T-helper 1 cell treated with Interleukin-12 subunit alpha and Interleukin-12 subunit beta and Interleukin-4 antibody, amounts not matched to agents 30 ng/mL and 1 ng/mL, for 36 hours (primary cell): ENCODE results near the gene TTYH2. TPM values are rescaled to one million over a fixed set of nuclear protein-coding genes. Genes with fewer than 3 reads are reported as not detected.
"Not testable (repeated sequence)": the region's sequence is repeated elsewhere in the genome, so short reads cannot be mapped to it uniquely, and the experiment has no call there.

Experiments used
- intact Hi-C: fragments of 100-400 bp; cut with micrococcal nuclease; formaldehyde crosslinking; loops from one replicate; pipeline ENCODE4 v1.15.1; 2024
- total RNA-seq: library from RNA; stranded (reverse); gene quantifications from 2 replicates; pipeline ENCODE4 v1.2.3, GENCODE V29; 2022

TTYH2 gene, protein sequence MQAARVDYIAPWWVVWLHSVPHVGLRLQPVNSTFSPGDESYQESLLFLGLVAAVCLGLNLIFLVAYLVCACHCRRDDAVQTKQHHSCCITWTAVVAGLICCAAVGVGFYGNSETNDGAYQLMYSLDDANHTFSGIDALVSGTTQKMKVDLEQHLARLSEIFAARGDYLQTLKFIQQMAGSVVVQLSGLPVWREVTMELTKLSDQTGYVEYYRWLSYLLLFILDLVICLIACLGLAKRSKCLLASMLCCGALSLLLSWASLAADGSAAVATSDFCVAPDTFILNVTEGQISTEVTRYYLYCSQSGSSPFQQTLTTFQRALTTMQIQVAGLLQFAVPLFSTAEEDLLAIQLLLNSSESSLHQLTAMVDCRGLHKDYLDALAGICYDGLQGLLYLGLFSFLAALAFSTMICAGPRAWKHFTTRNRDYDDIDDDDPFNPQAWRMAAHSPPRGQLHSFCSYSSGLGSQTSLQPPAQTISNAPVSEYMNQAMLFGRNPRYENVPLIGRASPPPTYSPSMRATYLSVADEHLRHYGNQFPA
- 9.2 and 11.0 TPM in 2 replicates for total RNA-seq

DNA sequence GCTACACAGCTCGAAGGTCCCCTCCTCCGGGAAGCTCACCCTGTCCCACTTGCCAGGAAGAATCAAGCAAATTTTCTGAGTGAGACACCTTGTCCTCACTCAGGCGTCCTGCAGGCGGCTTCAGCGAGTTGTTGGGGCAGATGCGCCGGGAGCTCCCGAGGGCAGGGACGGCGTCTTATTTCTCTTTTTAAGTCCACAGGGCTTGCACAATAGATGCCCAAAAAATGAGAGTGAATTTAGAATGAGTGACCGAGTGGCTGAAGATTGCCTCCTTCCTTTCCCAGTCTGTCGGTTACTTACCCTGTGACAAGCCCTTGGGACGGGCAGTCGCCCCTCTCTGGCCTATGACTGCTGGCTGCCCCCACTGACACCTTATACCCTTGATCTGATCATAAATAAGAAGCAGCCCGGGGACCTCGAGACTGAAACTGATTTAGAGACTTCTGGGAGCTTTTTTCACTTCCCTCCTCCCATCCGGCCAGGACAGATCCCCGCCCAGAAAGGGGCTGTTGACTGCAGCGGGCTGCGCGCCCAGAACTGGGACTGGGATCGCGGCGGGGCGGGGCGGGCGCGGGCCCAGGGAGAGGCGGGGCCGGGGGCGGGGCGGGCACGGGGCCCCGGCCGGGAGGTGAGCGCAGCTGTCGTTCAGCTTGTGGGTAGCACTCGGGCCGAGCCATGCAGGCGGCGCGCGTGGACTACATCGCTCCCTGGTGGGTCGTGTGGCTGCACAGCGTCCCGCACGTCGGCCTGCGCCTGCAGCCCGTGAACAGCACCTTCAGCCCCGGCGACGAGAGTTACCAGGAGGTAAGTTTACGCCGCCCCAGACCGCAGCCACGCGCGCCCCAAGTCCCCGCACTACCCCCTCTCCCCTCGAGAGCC, at the start of gene TTYH2:
Gene TTYH2 (plus strand): TSS at position 659 of the 879 bp plus-strand sequence. CDS start 17 bp downstream, at position 676.
- intact Hi-C loops, result loop anchor here (1.0 to 5.0 kb wide), 5 partner anchors 10 to 659 kb away; partner anchors contain the start of genes FDXR, GPR142 and RPL38

DNA sequence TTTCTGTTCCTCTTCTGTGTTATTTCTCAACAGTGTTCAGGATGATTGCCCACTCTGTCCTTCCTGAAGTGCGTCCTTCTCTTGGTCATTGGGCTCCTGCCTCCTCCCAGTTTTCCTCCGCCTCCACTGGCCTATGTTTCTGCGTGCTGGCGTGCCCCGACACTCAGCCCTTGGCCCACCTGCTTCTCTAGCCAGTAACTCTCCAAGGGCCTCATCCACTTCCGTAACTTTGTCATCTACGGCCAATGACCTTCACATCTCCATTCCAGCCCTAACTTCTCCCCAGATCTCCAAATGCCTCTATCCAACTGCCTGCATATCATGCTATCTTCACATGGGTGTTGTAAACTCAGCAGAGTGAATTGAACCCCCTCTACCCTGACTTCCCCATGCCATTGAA, 49.5 kb upstream of the TTYH2 start:
- intact Hi-C loops, result no loop called here

DNA sequence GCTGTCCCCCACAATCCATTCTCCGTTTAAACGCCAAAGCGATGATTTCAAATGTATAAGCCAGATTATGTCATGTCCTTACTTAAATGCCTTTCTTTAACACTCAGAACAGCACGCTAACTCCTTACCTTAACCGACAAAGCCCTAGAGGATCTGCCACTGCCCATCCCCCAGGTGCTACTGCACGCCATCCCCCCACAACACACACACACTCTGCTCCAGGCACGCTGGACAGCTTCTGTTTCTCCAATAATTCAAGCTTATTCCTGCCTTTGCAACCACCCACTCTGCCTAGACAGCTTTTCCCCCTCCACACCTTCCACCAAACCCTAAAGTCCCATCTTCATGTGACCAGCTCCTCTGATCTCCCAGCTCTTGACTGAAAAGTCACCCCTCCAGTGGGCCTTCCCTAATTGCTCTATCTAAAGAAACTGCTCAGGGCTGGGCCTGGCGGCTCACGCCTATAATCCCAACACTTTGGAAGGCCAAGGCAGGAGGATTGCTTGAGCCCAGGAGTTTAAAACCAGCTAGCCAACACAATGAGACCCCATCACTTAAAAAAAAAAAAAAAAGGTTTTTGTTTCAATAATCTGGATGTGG, 48.8 kb upstream of the TTYH2 start:
- intact Hi-C loops, result no loop called here

DNA sequence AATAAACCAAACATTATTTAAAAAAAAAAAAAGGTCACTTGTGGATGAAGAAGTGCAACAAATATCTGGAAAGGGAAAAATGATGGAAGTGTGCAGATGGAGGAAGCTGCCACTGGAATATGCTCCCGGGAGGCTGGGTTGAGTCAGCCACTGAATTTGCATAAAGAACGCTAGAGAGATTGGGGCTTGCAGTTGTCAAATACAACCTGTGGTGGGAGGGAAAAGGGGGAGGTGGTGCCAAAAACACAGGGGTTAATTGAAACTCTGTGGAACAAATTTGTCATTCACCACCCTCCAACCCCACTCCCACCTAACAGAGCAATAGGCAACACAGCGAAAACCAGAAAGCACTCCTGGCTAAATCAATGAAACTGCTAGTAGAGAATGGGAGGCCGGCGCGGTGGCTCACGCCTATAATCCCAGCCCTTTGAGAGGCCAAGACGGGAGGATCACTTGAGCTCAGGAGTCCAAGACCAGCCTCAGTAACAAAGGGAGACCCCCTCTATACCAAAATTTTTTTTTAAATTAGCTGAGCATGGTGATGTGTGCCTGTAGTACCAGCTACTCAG, 47.5 kb upstream of the TTYH2 start:
- intact Hi-C loops, result no loop called here

DNA sequence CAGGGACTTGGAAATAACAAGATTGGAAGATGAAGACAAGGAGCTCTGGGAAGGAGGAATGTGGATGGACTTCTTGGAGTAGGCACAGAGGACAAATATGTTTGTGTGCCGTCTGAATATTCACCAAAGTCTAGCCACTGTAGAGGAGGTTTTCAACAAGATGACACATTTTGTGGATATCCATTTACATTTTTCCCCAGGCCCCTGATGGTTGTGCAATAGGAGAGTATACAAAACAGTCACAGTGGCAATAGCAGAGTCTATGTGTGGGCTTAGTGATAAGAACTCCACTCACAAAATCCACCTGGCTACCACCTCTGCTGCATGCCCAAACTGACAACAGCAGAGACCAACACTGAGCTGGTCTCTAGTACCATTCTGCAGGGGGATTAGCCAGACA, 42.4 kb upstream of the TTYH2 start:
- intact Hi-C loops, result no loop called here

DNA sequence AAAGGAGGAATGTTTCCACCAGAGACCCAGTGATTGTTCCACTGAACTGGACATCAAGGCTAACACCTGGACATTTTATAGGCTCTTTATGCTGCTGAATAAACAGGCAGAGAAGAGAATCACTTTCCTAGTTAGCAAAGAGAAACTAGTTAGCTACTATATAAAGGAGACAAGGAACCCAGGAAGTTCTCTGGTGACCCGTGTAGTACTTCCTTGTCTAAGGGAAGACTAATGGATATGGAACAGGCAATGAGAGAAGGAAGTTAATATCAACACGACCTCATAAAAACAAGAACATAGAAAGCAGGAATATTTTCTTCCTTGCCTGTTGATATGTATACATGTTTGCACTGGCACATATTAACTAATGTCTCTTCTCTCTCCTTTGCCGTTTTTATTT, 40.7 kb upstream of the TTYH2 start:
- intact Hi-C loops, result no loop called here

DNA sequence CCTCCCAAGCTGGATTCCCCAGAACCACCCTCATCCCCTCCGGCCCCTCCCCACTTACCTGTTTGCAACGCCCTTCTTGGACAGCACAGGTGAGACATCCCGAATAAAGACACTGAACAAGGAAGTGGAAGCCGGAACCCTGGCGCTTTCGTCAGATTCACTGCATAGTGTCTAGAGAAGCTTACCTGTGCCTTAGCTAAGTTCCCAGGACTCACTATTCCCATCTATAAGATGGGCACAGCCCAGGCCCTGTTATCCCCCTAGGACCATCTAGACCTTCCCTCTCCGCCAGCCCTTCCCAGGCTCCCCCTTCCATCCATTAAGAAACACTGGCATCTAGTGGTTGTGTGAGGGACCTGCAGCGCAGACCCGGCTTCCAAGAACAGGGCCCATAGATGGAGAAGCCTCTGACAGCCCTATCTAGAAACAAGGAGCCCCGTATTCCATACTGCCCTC, 36.8 kb upstream of the TTYH2 start:
- intact Hi-C loops, result loop anchor here (1.0 to 2.0 kb wide), 3 partner anchors 86 to 922 kb away; no protein-coding TSS in a partner anchor

DNA sequence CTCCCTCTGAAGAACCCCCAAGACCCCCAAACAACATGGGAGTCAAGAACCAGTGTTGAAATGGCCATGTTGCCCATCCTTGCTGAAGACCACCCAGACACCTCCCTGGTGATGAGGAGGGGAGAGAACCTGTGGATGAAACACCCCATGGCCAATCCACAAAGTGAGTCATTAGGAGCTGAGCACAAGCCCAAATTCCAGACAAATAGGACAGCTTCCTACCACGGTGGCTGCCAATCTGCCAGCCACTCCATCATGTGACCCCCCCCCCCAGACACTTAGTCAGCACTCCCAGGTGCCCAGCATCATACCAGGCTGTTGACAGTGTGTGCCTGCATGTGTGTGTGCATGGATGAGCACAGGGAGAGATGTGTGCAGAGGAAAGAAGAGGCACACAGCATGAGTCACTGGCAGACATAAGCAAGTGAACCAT, 36.3 kb upstream of the TTYH2 start:
- intact Hi-C loops, result loop anchor here (2.0 kb wide), 1 partner anchor 922 kb away; no protein-coding TSS in a partner anchor

DNA sequence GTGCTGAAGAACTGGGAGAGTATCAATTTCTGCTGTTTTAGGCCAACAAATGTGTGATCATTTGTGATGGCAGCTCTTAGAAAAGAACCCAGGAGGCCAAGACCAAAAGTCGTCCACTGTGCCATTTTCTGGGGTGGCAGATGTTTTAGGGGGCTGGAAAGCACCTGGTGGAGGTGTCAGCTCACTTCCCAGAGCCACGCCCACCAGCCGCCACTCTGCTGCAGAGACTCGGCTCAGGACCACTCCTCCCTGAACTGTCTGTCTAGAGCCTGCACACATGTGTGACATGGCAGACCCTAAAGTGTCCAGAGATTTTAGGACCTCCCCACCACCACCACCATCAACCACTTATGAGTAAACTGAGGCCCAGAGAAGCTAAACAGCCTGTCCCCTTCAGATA, 33.8 kb upstream of the TTYH2 start:
- intact Hi-C loops, result no loop called here

DNA sequence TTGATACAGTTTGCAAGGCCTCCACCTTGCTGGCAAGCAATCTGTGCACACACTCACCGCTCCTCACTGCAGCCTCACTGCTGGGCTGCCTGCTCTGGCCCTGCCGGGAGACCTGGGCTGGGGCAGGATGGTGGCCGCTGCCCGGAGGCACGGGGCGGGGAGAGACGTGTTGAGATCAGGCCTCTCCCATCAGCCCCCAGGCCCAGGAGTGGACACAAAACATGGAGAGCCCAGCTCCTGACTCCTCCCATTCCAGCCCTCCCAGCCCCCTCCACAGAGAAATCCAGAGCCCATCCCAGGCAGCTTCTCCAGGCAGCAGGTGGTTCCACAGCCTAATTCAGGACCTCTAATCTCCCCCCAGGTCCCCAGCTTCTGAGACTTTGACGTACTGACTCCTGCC, 33.0 kb upstream of the TTYH2 start:
- intact Hi-C loops, result no loop called here

DNA sequence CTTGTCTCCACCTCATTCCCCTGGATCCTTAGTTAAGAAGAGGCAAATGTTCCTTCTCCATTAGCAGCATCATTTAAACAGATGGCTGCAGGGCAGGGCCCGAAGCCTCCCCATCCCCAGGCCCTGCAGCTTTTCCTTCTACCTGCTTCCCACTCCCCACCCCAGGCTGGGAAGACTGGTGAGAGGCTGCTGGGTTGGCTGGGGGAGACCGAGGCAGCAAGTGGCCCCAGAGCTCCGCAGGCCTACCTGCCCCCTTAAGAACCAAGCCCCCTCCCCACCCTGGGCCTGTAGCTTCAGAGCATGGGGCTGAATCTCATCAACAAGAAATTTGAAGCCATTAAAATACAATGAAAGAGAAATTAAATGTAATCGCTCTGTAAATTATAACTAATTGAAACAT, 32.0 kb upstream of the TTYH2 start:
- intact Hi-C loops, result no loop called here

DNA sequence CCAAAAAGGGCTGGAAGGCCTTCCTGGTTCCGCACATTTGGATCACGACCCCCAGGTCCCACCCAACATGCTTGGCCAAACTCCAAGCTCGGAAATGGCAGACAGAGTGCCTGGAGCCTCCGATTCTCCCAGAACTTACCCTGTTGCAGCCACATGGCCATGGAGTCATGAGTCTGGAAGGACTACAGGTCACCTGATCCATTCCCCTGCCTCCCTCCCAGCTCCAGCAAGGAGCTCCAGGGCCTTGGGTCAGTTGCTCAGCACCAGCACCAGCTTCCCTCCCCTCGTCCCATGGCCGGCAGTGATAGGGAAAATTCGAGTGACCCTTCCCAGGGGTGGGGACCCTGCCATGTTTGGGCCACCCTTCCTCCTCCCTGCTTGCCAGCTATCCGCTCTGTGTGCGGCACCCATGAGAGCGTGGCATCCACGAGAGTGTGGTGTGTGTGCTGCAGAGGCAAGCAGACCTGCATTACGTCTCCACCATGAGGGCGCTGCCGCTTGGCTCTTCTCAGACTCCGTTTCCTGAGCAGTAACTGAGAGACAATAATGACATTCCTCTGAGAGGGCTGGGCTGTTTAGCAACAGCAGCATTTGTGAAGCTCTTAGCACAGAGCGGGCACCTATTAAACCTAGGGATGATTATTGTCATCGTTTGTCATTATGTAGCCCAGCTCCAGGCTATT, 31.2 kb upstream of the TTYH2 start:
- intact Hi-C loops, result no loop called here

DNA sequence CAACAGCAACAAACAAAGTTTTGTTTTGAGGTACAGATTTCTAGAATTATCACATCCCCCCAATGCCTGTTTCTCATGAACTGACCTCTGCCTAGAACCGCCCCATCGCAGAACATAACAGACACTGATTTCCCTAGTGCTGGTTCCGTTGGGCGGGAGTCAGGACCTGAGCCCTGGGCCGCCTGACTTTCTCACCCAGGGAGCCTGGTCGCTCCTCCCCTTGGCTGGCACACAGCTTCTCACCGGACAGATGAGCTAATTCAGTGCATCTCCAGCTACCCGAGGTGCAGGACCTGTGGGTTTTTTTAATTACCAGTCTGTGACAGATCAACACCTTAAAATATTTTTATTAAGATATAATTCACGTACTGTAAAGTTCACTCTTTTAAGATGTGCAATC, 30.0 kb upstream of the TTYH2 start:
- intact Hi-C loops, result no loop called here

DNA sequence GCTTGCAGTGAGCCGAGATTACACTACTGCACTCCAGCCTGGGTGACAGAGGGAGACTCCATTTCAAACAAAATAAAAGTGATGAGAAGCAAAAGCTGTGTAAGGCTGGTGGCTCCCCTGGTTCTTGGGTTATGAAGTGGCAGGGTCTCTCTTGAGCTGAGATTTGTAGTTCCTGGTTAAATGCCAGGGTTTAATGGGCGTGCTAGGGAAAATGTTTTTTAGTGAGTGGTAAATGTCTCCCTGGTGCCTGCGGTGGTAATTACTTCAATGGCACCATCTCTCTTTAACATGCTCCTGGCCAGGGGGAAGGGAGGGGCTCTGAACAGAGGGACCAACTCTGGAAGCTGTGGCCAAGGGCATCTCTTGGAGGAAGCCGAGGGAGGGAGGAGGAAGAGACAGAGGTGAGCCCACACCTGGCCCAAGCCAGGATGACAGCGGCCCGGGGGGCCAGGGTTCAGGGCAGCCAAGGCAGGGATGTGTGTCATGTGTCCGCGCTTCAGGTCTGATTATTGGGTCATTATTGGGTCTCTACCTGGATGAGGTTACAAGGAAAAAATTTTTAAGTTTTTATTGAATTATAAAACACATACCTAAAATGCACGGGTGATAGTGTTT, 27.7 kb upstream of the TTYH2 start:
- intact Hi-C loops, result no loop called here

DNA sequence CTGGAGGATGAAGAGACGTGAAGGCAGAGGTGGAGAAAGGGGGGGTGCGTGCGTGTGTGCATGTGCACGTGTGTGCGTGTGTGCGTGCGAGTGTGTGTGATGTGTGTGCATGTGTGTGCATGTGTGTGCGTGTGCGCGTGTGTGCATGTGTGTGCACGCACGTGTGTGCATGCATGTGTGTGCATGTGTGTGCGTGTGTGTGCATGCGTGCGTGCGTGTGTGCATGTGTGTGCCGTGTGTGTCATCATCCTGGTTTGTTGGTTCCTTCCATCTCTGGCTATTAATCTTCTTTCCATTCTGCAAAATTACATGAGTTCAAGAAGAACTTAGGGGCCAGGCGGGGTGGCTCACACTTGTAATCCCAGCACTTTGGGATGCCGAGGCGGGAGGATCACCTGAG, 26.9 kb upstream of the TTYH2 start:
- intact Hi-C loops, result no loop called here

DNA sequence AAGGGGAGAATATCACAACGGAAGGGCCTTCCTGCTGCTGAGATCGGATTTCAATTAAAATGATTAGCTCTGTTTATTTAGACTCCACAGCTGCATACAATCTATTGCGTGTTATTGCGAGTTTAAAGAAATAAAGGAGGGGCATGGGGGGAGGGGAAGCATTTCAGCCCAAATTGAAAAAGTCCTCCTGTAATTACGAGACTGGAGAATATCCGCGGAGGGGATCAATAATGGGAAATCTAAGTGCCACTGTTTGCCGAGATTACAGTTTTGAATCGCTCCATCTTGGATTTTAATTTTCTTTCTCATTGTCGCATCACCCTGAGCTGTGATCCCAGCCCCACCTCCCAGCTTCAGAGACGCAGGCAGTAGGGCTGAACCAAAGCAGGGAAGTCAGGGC, 25.6 kb upstream of the TTYH2 start:
- intact Hi-C loops, result no loop called here

DNA sequence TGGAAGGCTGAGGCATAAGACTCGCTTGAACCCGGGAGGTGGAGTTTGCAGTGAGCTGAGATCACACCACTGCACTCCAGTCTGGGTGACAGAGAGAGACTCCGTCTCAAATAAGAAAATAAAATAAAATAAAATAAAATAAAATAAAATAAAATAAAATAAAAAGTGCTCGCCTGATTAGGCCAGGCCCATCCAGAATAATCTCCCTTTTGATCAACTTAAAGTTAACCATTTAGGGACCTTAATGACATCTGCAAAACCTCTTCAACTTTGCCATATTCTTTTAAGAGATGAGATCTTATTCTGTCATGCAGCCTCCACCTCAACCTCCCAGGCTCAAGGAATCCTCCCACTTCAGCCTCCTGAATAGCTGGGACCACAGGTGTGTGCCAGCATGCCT, 24.7 kb upstream of the TTYH2 start:
- intact Hi-C loops, result not testable (repeated sequence)

DNA sequence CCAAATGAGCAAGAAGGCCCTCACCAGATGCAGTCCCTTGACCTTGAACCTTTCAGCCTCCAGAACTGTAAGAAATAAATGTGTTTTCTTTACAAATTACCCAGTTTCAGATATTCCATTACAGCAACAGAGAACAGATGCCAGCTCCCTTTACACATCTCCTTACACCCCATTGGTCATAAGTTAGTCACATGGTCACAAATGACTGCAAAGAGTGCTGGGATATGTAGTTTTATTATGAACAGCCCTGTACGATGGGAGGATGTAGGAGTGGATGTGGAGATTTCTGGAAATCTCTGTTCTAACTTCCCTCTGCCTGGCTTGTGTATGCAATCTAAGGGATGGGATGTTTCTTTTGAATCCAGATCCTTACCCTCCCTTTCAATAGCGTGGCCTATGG, 23.2 kb upstream of the TTYH2 start:
- intact Hi-C loops, result loop anchor here (1.0 kb wide), 1 partner anchor 13 kb away; the partner anchor contains the start of gene RPL38

DNA sequence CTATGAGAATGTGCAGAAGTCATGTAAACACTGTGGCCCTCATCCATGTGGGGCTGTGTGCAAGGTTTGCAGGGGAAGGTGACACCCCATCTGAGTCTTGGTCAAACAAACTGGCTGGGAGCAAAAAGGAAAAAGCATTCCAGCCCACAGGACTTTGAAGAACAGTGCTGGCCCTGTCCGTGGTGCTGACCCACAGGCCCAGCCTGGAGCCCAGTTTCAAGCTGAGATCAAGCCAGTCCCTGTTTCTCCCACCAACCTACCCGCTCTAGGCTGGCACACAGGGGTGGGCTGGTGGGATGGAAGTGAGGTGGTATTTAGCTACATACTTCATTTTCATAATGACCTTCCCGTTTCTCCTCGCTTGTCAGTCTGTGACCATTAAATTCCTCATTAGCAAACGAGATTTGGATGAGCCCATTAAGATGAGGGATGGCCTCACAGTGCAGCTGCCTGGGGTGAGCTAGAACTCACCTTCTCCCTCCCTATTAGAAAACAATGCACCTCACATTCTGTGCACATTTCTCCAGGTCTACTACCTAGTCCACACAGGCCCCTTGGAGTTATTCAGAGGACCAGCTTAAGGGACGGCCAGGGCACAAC, 22.5 kb upstream of the TTYH2 start:
- intact Hi-C loops, result loop anchor here (1.0 kb wide), 1 partner anchor 12 kb away; the partner anchor contains the start of gene RPL38
